ENCODE results near the gene GIN1. TPM values are rescaled to one million over a fixed set of nuclear protein-coding genes. Genes with fewer than 3 reads are reported as not detected.

Gene GIN1
- total and polyA plus RNA-seq, 2 of the 4 experiments (the other 2 are of a cell fraction) = 2.9 to 3.1 TPM

- ATAC-seq (ENCODE audit: low read depth) = no peak; the same call in 1 of the 2 replicates
Observed at GRCh38 chr5:103120607-103121200, 766 bp upstream of the GIN1 start.

More at GRCh38 chr5:103120607-103121200, 766 bp upstream of the GIN1 start:
- H3K36me3 ChIP-seq (ENCODE audit: control insufficient read depth, insufficient read depth, low read length) = no peaks in the 10 kb centered on the region
- H3K18ac ChIP-seq (ENCODE audit: low read depth, low read length) = 0 out of 2 replicates have a peak overlapping the region, but pooled peaks have one; percentile 46
- in situ Hi-C loops (cut with MboI; ENCODE audit: low sequenced_read_pairs) = loop anchor here (10.0 kb wide), 1 partner anchor 366 kb away; the partner anchor contains the start of gene PAM
- 0 out of 2 replicates have a peak overlapping the region, but pooled peaks have one; percentile 21 for H2AK5ac ChIP-seq (ENCODE audit: low read depth, low read length)
- H2AFZ ChIP-seq (replicated peaks; ENCODE audit: low read length, poor library complexity) = peak overlapping the region; percentile 96
- no peaks in the 10 kb centered on the region for H3K27me3 ChIP-seq (ENCODE audit: control insufficient read depth, insufficient read depth, low read length)
- peak; percentile 6 for DNase-seq
- H2BK120ac ChIP-seq (ENCODE audit: low read depth, low read length) = peak overlapping the region; percentile 42; the same call in 1 of the 2 replicates
- H3K14ac ChIP-seq (replicated peaks; ENCODE audit: low read depth, low read length) = peak overlapping the region; percentile 89
- H4K20me1 ChIP-seq (ENCODE audit: insufficient read depth, low read length) = no peaks in the 10 kb centered on the region; the same call in 1 of the 2 replicates
- peak overlapping the region; percentile 67 for H2BK5ac ChIP-seq (ENCODE audit: low read depth, low read length, poor library complexity, severe bottlenecking)
- peak overlapping the region; percentile 76 for H3K9ac ChIP-seq (ENCODE audit: low read depth, low read length)
- peak overlapping the region; percentile 74; the same call in 1 of the 2 replicates for H3K56ac ChIP-seq (ENCODE audit: extremely low read depth, insufficient read depth, low read length)
- peak overlapping the region; percentile 81 for H3K4me3 ChIP-seq (ENCODE audit: insufficient read depth, low read depth, low read length)
- H3K4ac ChIP-seq (ENCODE audit: low read depth, low read length) = peak overlapping the region; percentile 85
- dilution Hi-C loops (cut with HindIII; ENCODE audit: low sequenced_read_pairs, unreplicated experiment) = no loop called here
- ChIA-PET CTCF (interaction anchor here (0.6 to 1.2 kb wide), 2 partner anchors 8 to 95 kb away, joined by 3 to 5 read pairs; no protein-coding TSS in a partner anchor), POLR2A (ENCODE audit: unreplicated experiment) (no interaction called here)
- H4K8ac ChIP-seq (ENCODE audit: low read depth in 2 of 2, low read length in 2 of 2) = peak overlapping the region; percentile 6 to 87
- H3K27ac ChIP-seq (ENCODE audit: insufficient read depth, low read length) = peak overlapping the region; percentile 67
- no TSS peak for BruUV-seq (replicated peaks)
- H3K9me1 ChIP-seq (ENCODE audit: insufficient read depth, low read length) = 0 out of 2 replicates have a peak, but pooled peaks cover 4% of the 10 kb centered on the region
- no peak for TF ChIP-seq RAD21 (IDR thresholded peaks at IDR 0.05; ENCODE audit: low read length)
- TF ChIP-seq MAFK (IDR thresholded peaks at IDR 0.05; ENCODE audit: low read depth, low read length) = no peak
- TF ChIP-seq USF2 (IDR thresholded peaks at IDR 0.05; ENCODE audit: low read depth, low read length) = no peak
- no peak for TF ChIP-seq NFE2L2 (IDR thresholded peaks at IDR 0.05; ENCODE audit: low read depth, low read length)
- no peak for TF ChIP-seq CEBPB (IDR thresholded peaks at IDR 0.05; ENCODE audit: low read depth, low read length)
- no peak for TF ChIP-seq CHD1 (IDR thresholded peaks at IDR 0.05; ENCODE audit: low read depth, low read length)
- no peak for TF ChIP-seq CTCF (conservative IDR thresholded peaks at IDR 0.05; ENCODE audit: low read depth, low read length)
- no peak for TF ChIP-seq MAZ (IDR thresholded peaks at IDR 0.05; ENCODE audit: borderline replicate concordance, low read depth, low read length)
- TF ChIP-seq BHLHE40 (IDR thresholded peaks at IDR 0.05; ENCODE audit: low read depth, low read length) = no peak
- TF ChIP-seq SMC3 (IDR thresholded peaks at IDR 0.05; ENCODE audit: low read depth, low read length) = no peak
- TF ChIP-seq, protein P1, sequence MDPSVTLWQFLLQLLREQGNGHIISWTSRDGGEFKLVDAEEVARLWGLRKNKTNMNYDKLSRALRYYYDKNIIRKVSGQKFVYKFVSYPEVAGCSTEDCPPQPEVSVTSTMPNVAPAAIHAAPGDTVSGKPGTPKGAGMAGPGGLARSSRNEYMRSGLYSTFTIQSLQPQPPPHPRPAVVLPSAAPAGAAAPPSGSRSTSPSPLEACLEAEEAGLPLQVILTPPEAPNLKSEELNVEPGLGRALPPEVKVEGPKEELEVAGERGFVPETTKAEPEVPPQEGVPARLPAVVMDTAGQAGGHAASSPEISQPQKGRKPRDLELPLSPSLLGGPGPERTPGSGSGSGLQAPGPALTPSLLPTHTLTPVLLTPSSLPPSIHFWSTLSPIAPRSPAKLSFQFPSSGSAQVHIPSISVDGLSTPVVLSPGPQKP (IDR thresholded peaks at IDR 0.05; ENCODE audit: borderline replicate concordance, low read depth, low read length) = no peak
- TF ChIP-seq MXI1 (IDR thresholded peaks at IDR 0.05; ENCODE audit: borderline replicate concordance, low read depth, low read length) = no peak
- peak overlapping the region; percentile 39 for H4K5ac ChIP-seq (ENCODE audit: low read depth, low read length)
- peak overlapping the region; percentile 77 for H4K91ac ChIP-seq (ENCODE audit: insufficient read depth, low read depth, low read length)
- 0% methylated on average over 2 of the region's 17 CpGs; no CpG with 5 or more reads in 1 of the 2 experiments for WGBS, 2 experiments (ENCODE audit: extremely low coverage in 2 of 2, insufficient read length in 1 of 2)
- no peak overlapping the region for H2BK15ac ChIP-seq (ENCODE audit: low read depth, low read length)
- H3K4me2 ChIP-seq (ENCODE audit: low read depth, low read length) = peak overlapping the region; percentile 99
- H2BK20ac ChIP-seq (ENCODE audit: low read depth, low read length) = no peak overlapping the region
- H3K4me1 ChIP-seq (ENCODE audit: control insufficient read depth, insufficient read depth, low read length) = no peaks in the 10 kb centered on the region
- intact Hi-C loops (cut with micrococcal nuclease) = loop anchor here (10.0 kb wide), 1 partner anchor 366 kb away; the partner anchor contains the start of gene PAM
- peak overlapping the region; percentile 85 for H2AK9ac ChIP-seq (replicated peaks; ENCODE audit: low read depth, low read length, poor library complexity)
- H3K9me3 ChIP-seq (ENCODE audit: control insufficient read depth, insufficient read depth, low read length) = no peaks in the 10 kb centered on the region
- H3K23ac ChIP-seq (ENCODE audit: low read depth, low read length) = peak overlapping the region; percentile 85
- peaks cover 4 to 35% of the 10 kb centered on the region in 2 experiments; a peak in 3 of 4 replicates for H3K79me1 ChIP-seq (ENCODE audit: low read depth in 1 of 2, low read length in 2 of 2)

Measured in IMR-90 (cell line).